ENCODE measurements around the gene MIAT.

The MIAT gene

DNA sequence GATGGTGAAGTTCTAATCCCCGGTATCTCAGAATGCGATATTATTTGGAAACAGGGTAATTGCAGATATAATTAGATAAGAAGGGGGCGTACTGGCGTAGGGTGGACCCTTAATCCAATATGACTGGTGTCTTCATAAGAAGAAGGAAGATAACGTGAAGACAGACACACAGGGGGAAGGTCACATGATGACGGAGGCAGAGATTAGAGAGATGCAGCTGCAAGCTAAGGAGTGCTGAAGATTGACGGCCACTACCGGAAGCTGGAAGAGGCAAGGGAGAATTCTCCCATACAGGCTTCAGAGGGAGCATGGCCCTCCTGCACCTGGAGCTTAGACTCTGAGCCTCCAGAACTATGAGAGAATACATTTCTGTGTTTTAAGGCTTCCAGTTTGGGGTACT is 54.8 kb downstream of the MIAT start:
- H3K36me3 ChIP-seq (ENCODE audit: insufficient read depth, low read length) = no peaks in the 10 kb centered on the region
- no peak overlapping the region for H3K27ac ChIP-seq
- no peak overlapping the region for H3K9ac ChIP-seq (ENCODE audit: insufficient read length)
- no peaks in the 10 kb centered on the region for H3K9me3 ChIP-seq (ENCODE audit: low read depth, low read length)
- DNase-seq (ENCODE audit: low read depth, low spot score) = no peak
- no peak overlapping the region for H3K4me3 ChIP-seq
- TF ChIP-seq EZH2 (IDR thresholded peaks at IDR 0.05) (no peak), FOXP2 (optimal IDR thresholded peaks at IDR 0.05; ENCODE audit: control extremely low read depth, extremely low read length, insufficient read depth) (no peak), POLR2AphosphoS5 (IDR thresholded peaks at IDR 0.05; ENCODE audit: borderline replicate concordance, low read depth, low read length) (no peak)

DNA sequence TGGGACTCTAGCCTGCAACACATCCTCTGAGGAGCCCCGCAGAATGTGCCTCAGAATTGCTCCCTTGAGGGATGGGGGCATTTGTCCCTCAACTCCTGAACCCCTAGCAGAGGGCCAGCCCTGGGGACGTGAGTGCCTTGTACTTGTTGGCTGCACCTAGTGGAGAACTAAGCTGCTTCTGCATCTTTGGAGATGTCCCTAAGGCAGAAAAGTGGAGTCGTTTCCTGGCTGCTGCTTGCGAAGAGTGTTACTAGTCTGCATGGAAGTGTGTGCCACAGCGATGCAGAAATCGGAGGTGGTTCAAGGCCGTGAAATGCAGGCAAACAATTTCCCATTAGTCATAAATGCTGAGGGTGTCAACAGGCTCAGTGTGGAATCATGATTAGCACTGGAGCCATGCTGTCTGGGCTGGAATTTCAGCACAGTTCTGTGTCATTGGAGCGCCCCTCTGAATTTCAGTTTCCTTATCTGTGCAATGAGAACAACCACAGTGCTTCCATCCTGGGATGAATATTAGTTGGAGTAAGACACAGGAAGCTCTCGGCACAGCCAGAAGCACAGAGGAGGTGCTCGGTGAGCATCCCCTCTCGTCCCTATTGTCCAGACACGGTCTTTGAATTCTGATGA is 56.5 kb downstream of the MIAT start:
- DNase-seq (ENCODE audit: low read depth, low spot score) = no peak

DNA sequence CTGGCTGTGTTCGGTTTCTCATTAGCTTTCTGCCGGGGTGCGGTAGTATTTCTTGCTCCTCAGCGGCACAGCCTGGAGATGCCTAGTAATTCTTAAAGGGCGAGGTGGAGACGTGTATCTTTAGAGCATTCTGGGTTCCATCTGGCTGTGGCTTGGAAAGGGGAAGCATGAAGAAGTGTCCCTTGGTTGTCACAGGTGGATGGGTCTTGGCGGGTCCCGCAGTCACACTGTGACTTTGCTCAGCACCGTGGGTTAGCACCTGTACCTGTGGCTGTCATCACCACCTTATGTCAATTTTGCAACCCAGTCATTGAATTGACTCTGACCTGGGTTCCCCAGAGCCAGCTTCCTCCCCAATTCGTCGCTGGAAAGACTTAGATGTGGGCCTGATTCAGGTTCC is 57.6 kb downstream of the MIAT start:
- Histone ChIP-seq H3K27ac (no peak overlapping the region), H3K4me3 (no peak overlapping the region), H3K9ac (ENCODE audit: insufficient read length) (no peak overlapping the region), H3K36me3 (ENCODE audit: insufficient read depth, low read length) (no peaks in the 10 kb centered on the region), H3K9me3 (ENCODE audit: low read depth, low read length) (no peaks in the 10 kb centered on the region)
- DNase-seq (ENCODE audit: low read depth, low spot score) = no peak
- TF ChIP-seq POLR2AphosphoS5 (IDR thresholded peaks at IDR 0.05; ENCODE audit: borderline replicate concordance, low read depth, low read length) = no peak
- no peak for TF ChIP-seq EZH2 (IDR thresholded peaks at IDR 0.05)
- no peak for TF ChIP-seq FOXP2 (optimal IDR thresholded peaks at IDR 0.05; ENCODE audit: control extremely low read depth, extremely low read length, insufficient read depth)

More for the DNA sequence above, 56.5 kb downstream of the MIAT start:
- no peaks in the 10 kb centered on the region for H3K36me3 ChIP-seq (ENCODE audit: insufficient read depth, low read length)
- H3K27ac ChIP-seq = no peak overlapping the region; the same call in 1 of the 2 replicates
- no peak overlapping the region for H3K9ac ChIP-seq (ENCODE audit: insufficient read length)
- peak overlapping the region; percentile 29 for H3K4me3 ChIP-seq
- TF ChIP-seq POLR2AphosphoS5 (IDR thresholded peaks at IDR 0.05; ENCODE audit: borderline replicate concordance, low read depth, low read length) = no peak
- no peaks in the 10 kb centered on the region for H3K9me3 ChIP-seq (ENCODE audit: low read depth, low read length)

DNA sequence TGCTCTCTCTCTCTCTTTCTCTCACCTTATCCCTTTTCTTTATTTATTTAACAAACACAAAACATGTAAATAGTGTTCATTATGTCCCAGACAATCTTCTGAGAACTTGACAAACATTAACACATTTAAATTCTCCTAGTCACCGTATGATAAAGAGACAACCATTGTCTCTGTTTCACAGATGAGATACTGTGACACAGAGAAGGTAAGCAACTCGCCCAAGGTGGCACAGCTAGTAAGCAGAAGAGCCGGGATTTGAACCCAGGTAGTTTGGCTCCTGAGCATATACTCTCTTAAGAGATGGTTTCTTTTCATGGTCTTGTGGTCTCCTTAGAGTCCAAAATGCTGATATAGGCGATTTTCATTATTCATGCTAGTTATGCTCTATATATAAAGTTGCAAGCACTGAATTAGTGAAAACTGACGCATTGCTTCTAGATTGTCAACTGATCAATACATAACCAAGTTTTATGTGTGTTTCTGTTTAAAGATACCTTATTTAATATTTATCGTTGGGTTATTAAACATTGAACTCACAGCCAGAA is 58.1 kb downstream of the MIAT start:
- H3K4me3 ChIP-seq = no peak overlapping the region
- H3K27ac ChIP-seq = no peak overlapping the region
- no peaks in the 10 kb centered on the region for H3K36me3 ChIP-seq (ENCODE audit: insufficient read depth, low read length)
- TF ChIP-seq POLR2AphosphoS5 (IDR thresholded peaks at IDR 0.05; ENCODE audit: borderline replicate concordance, low read depth, low read length) (no peak), FOXP2 (optimal IDR thresholded peaks at IDR 0.05; ENCODE audit: control extremely low read depth, extremely low read length, insufficient read depth) (no peak), EZH2 (IDR thresholded peaks at IDR 0.05) (no peak)
- DNase-seq (ENCODE audit: low read depth, low spot score) = no peak
- no peaks in the 10 kb centered on the region for H3K9me3 ChIP-seq (ENCODE audit: low read depth, low read length)
- no peak overlapping the region for H3K9ac ChIP-seq (ENCODE audit: insufficient read length)

DNA sequence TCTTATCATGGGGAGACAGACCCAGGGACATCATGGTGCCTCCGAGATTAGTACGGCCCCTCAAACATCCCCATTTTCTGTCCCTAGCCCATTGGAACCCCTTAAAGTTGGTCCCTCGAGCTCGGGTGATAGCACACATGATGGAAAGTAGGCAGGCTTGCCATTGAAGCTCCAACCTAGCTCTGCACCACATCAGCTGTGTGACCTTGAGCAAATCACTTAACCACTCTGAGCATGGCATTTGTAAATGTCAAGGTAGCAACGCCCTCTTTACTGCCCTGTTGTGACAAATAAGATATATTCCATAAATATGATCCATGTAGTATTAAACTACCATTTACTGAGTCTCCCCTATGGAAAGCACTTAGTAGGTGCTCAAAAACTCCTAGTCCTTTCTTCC is 61.1 kb downstream of the MIAT start:
- Histone ChIP-seq H3K4me3 (no peak overlapping the region), H3K9me3 (ENCODE audit: low read depth, low read length) (no peaks in the 10 kb centered on the region), H3K36me3 (ENCODE audit: insufficient read depth, low read length) (no peaks in the 10 kb centered on the region), H3K27ac (no peak overlapping the region), H3K9ac (ENCODE audit: insufficient read length) (no peak overlapping the region)
- no peak for DNase-seq (ENCODE audit: low read depth, low spot score)
- TF ChIP-seq POLR2AphosphoS5 (IDR thresholded peaks at IDR 0.05; ENCODE audit: borderline replicate concordance, low read depth, low read length) (no peak), EZH2 (IDR thresholded peaks at IDR 0.05) (no peak), FOXP2 (optimal IDR thresholded peaks at IDR 0.05; ENCODE audit: control extremely low read depth, extremely low read length, insufficient read depth) (no peak)

DNA sequence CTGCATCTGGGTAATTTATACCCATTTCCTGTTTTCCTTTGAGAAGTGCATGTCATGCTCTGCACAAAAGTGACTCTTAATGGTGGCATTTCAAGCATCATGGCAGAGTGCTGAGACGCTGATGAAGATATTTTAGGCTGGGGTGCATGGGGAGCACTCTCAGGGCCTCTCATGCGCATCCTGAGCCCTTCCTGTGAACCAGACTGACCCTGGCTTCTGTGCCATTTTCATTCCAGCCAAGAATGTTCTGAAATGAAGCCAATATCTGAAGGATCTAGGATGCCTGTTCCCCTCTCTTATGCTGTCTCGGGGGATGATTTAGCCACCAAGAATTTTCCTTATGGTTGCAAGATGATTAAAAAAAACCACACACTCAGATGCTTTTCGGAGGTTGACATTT is 61.5 kb downstream of the MIAT start:
- Histone ChIP-seq H3K9me3 (ENCODE audit: low read depth, low read length) (no peaks in the 10 kb centered on the region), H3K36me3 (ENCODE audit: insufficient read depth, low read length) (no peaks in the 10 kb centered on the region), H3K4me3 (no peak overlapping the region), H3K27ac (no peak overlapping the region), H3K9ac (ENCODE audit: insufficient read length) (no peak overlapping the region)
- TF ChIP-seq FOXP2 (optimal IDR thresholded peaks at IDR 0.05; ENCODE audit: control extremely low read depth, extremely low read length, insufficient read depth) (no peak), POLR2AphosphoS5 (IDR thresholded peaks at IDR 0.05; ENCODE audit: borderline replicate concordance, low read depth, low read length) (no peak), EZH2 (IDR thresholded peaks at IDR 0.05) (no peak)
- no peak for DNase-seq (ENCODE audit: low read depth, low spot score)

DNA sequence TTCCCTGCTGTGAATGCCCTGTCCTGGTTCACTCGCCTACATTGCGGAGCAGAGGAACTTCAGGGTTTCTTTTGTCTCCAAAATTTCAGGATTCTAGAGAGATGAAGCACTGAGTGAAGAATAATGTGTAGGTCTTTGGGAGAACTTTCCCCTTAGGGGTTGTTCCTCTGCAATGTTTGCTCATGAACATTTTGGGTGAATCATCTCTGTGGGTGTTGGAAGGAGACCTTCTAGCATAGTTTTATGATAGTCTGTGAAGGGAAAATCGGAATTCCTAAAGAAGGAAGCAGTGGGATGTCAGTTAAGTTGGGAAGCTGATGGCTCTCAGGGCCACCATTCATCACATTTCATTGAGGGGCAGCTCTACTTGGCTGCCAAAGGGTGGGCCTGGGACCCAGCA is 64.8 kb downstream of the MIAT start:
- no peak for DNase-seq (ENCODE audit: low read depth, low spot score)
- Histone ChIP-seq H3K27ac (no peak overlapping the region), H3K9ac (ENCODE audit: insufficient read length) (no peak overlapping the region), H3K36me3 (ENCODE audit: insufficient read depth, low read length) (no peaks in the 10 kb centered on the region), H3K9me3 (ENCODE audit: low read depth, low read length) (no peaks in the 10 kb centered on the region), H3K4me3 (no peak overlapping the region)
- TF ChIP-seq EZH2 (IDR thresholded peaks at IDR 0.05) = no peak
- TF ChIP-seq POLR2AphosphoS5 (IDR thresholded peaks at IDR 0.05; ENCODE audit: borderline replicate concordance, low read depth, low read length) = no peak
- TF ChIP-seq FOXP2 (optimal IDR thresholded peaks at IDR 0.05; ENCODE audit: control extremely low read depth, extremely low read length, insufficient read depth) = no peak

DNA sequence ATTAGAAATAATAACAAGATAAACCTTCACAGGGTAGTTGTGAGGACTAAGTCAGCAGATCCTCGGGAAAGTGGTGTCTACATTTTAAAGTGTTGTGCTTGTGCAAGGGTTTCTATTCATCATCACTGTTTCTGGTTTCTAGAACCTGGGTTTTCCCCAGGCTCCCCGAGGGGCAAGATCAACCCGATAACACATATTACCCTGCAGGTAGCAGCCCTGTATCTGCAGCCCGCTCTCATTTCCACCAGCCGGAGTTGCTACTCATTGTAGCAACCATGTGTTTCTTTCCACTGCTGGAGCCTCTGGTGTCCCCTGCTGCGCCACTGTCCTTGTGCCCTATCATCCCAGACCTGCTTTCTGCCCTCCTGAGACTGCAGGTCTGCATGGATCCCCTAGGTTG is 67.0 kb downstream of the MIAT start:
- no peak for TF ChIP-seq EZH2 (IDR thresholded peaks at IDR 0.05)
- no peak for TF ChIP-seq POLR2AphosphoS5 (IDR thresholded peaks at IDR 0.05; ENCODE audit: borderline replicate concordance, low read depth, low read length)
- TF ChIP-seq FOXP2 (optimal IDR thresholded peaks at IDR 0.05; ENCODE audit: control extremely low read depth, extremely low read length, insufficient read depth) = no peak
- H3K4me3 ChIP-seq = no peak overlapping the region
- H3K27ac ChIP-seq = no peak overlapping the region
- H3K9ac ChIP-seq (ENCODE audit: insufficient read length) = no peak overlapping the region
- no peaks in the 10 kb centered on the region for H3K9me3 ChIP-seq (ENCODE audit: low read depth, low read length)
- DNase-seq (ENCODE audit: low read depth, low spot score) = no peak
- no peaks in the 10 kb centered on the region for H3K36me3 ChIP-seq (ENCODE audit: insufficient read depth, low read length)
